Kasumi-1 (cell line): Measurements from ENCODE around the gene DGKB.

Source experiments
- DNase-seq, 2 experiments: peaks; one replicate each; lab custom pipeline; 2025; lab: John Stamatoyannopoulos, UW

The DGKB gene

DNA sequence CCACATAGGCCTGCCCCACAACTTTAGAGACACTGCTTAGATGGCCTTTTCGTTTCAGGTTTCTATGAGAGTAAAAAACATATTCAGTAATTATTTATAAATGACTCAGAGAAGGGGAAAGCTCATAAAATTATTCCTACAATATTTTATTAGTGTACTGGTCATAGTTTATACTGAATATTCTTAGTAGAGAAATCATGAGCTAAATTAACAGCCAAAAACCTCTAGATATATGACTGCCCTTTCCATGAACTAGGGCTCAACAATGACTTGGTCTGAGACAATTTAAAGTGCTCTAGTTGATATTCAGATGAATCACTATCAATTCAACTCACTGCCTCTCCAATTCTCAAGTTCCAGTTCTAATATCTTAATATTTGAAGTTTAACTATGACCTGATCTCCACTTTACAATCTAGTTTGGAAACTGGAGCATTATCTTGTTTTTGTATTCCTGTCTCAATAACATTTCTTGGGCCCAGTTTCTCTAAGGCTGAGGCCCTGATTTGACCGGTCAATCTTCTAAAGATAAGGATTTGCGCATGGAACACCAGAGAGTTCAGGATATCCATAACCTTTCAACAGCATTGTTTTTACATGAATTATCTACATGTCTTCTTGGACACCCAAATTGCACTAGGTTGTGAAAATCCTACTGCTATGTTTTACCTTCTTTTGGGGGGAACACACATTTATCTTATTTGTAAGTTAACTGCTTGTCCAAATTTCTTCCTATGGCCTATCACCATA, 141.6 kb downstream of the DGKB start:
- DNase-seq = no peak

DNA sequence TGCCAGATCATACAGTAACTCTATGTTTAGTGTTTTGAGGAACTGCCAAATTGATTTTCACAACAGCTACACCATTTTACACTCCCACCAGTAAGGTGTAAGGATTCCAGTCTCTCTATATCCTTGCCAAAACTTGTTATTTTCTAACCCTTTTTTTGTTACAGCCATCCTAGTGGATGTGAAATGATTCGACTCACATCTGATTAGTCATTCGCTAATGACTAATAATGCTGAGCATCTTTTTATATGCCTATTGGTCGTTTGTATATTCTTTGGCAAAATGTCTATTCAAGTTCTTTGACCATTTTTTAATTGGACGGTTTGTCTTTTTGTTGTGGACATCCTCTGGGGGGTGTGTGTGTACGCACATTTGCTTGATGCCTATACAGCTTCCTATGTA, 142.8 kb downstream of the DGKB start:
- no peak for DNase-seq

DNA sequence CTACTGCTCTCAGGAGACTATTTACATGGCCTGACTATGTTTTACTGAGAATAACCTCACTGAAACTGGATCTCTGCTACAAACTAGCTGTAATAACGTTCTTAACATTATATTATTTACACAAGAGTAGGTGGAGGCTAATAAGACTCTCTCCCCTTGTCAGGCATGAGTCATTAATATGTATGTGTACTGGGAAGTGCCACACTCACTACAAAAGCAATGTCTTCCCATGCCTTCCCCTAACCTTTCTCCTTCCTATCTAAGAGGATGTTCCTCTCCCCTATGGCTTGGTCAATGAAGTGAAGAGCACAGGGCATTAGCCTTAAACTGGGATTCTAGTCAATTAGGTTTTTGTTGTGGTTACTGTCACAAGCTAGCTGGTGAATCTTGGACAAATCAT, 147.9 kb downstream of the DGKB start:
- no peak for DNase-seq

DNA sequence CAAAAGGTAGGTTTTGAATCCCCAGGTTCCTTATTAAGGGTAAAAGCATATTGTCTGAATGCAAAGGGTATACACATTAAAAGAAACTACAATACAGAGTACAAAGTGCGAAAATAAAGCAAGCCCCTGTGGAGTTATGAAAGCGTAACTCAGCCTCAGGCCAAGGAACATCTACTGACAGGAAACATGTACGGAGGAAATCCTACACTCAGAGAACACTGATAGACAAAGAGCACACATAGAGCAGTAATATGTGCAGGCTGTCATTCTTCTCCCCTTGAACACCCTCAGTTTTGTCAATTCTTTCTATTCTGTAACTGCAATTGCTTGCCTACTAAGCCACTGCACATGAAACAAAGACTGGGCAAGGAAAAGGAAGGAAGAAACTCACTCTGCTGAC, 150.2 kb downstream of the DGKB start:
- DNase-seq = peak in 1 of 2 experiments; percentile 5

DNA sequence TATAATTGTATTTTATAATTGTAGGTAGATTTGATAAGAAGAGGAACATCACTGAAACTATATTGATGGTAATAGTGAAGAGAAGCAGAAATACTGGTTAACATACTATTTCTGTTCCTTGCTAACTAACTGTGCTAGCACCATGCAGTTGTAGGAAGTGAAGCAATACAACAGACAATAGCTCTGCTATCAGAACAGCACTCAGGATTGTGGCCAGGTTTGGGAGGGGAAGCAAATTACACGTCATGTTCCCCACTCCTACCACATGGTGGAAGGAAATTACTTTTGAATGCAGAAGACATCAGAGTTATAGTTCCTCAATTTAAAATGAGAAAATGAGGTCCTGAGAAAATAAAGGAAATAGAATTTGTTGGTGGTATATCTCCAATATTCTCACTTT, 151.1 kb downstream of the DGKB start:
- peak; percentile 80 to 83 for DNase-seq

DNA sequence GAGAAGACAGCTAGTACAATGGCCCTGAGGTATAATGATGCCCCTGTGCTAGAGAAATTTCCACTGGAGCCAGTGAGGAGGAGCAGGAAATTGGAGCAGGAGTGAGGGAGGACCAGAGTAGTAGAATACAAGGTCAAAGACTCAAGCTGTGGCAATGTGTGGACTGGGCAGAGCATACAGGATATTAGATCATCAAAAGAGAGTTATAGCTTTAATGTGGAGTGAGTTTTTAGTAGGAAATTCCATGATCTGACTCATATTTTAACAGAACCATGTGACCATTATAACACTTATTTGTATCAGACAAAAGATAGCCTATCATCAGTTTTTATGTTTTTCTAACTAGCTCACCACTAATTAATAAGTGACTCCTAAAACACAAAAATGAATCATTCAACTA, 154.1 kb downstream of the DGKB start:
- DNase-seq = no peak

DNA sequence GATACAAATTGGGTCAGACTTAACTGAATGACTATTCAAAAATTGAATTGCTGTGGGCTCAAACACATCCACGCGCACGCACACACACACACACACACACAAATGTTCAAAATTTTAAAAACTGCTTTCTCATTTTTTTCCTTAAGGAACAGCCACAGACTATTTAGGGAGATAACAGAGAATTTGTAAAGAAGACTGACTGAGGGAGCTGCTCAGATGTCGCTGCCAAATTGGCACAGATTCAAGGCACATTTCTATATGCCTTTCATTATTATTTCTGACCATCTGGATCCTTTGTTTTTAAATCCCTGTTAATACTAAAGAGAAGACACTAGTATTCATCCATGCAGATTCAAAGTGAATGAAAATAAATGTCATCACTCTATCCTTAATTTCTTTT, 154.8 kb downstream of the DGKB start:
- no peak for DNase-seq

DNA sequence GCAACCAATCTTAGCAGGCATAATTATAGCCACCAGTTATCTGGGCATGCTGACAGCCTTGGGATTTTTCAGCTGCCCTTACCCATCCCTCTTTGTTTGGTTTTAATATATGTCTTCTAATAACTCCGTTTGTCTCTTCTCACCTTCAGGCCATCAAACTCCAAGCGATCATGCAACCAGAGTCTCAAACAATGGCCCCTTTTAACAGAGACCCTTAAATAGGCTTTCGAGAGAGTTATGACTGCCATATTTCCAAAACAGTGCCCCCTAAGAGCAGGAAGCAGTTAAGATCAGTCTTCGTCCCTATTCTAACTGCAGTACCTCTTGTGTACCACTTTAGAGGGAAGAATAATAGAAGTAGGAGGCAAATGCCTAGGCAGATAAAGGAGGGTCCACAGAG, 157.5 kb downstream of the DGKB start:
- DNase-seq = no peak

DNA sequence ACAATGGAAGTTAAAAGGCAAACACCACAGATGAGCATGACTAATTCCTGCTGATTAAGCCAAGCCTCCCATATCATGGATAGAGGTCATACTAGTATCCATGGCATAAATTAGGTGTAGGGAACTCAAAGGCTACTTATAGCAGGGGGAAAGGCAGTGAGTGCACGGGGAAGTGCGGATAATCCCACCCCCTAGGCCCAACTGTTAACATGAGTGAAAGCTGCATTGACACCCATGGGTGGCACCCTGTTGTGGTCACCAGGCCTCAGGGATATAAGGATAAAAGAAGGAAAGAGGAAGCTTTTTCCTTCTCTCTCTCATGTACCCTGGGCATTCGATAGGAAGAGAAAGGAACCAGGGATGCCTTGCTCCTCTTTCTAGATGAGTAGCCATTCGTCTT, 161.9 kb downstream of the DGKB start:
- DNase-seq = no peak

DNA sequence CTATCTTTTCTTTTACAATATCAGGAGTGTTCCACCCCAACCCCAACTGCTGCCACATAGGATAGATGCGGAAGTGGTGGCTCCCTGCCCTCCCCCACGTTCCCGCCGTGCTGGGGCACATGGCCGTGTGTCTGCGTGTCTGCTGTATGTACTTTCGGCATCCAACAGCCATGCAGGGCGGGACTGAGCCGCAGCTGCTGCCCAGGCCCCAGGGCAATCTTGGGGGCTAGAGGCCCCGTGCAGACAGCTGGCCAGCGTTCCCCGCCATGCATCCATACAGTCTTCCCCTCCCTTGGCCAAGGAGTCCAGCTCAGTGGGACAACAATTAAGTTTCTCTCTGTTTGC, 162.7 kb downstream of the DGKB start:
- DNase-seq = no peak

DNA sequence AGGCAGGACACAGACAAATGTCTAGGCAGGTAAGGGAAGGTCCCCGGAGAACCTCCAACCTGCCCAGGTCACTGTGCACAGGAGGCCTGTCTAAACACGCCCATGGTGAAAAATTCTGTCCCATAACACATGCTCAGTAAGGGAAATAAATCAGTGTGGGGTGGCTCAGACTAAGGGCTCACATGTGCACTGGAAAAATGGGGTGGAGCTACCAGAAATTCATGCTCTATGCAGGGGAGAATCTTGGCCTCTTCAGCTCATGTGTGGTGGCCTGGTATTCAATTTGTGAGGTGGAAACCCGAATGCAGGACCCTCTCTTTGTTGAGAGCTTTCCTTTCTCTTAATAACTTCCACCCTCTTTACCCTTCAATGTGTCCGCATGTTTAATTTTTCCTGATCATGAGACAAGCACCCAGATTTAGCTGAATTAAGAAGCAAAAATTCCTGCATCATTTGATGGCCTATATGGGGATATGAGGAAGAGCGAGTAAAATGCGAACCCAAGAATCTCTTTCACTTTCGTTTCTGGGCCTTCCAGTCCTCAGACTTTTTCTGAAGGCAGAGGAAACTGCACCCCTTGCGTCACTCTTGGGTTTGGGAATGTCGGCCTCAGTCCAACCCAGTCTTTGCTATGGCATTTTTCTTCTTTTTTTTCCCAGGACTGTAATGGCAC, 163.2 kb downstream of the DGKB start:
- DNase-seq = no peak

DNA sequence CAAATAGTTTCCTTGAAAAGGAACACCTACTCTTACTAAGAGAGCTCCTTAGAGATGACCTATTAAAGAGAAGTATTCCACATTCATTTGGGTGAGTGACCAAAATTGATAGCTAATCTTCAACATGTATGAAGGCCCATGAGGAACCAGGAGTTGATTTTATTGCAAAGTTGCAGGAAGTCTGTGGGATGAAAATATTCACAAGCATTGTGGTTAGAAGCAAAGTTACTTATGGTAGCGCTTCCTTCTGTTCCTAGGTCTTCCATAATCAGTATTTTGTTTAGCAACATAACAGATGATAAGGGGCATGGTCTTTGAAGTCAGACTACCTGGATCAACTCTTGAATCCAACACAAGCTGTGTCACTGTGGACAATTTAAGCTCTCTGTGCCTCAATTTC, 164.5 kb downstream of the DGKB start:
- peak; percentile 26 to 56 for DNase-seq

DNA sequence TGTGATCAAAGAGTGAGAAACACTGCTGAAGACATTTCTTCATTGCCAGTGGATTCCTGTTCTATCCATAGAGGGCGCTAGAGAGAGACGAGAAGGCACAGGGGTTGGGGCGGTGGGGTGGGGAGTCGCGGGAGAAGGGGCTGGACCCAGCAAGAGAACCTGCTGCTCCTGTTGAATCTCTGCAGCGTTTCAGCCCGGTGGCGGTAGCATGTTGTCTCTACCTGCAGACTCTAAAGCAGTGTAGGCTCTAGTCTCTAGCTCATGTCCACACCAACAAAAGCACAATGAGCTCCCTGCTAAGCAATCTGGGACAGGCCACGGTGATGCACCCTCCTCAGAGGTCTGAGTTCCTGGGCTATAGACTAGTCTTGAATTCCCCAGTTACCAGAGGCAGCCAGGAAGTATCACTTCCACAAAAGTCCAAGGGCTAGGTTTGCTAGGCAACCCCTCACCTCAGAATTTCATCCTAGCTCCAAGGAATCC, 167.7 kb downstream of the DGKB start:
- no peak for DNase-seq

DNA sequence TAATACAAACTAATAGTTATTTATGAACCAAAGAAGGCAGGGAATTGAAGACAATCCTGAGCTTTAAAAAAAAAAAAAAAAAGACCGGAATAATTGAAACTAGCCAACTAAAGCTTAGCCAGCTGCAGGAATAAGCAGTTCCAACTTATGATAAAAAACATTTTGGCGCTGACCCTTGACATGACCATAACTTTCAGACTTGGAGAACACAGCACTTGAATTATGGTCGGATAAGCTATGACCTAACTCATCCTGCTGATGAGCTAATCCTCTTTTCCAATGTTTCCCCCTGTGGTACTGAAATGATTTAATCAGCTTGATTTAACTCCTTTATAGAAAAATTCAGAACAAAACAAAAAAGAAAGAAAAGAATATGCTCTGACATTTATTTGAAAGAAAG, 181.8 kb downstream of the DGKB start:
- DNase-seq = no peak

DNA sequence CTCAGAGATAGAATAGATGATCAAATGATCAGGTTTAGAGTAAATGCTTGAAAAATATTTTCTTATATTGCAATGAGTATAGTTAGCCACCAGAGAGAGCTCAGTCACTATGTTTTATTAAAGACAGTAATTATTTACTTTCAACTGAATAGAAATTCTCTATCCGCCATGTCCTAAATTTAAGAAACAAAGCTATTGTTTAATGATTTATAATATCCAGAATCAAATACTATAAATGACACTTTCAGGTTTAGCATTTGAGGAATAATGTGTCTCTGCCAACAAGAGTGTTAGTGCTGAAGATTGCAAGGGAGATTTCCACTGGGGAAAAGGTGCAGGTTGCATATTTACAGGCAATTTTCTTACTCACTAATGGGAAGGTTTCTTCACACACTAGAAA, 184.7 kb downstream of the DGKB start:
- DNase-seq = peak; percentile 25 to 43

DNA sequence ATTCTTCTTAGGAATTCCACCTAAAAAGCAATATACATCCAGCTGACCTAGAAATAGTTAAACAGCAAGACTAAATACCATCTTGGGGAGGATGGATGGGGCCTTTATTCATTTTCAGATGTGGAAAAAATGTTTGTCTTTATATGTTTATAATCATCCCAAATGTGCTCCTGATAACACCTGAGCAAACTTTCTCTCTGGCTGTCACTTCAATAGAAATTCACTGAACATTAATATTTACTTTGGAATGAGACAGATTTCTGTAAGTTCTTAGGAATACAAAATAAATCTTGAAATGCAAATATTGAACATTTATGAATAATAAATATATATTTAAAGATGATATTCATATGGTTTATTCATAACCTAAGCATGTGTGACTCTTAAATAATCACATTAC, 185.4 kb downstream of the DGKB start:
- DNase-seq = no peak

DNA sequence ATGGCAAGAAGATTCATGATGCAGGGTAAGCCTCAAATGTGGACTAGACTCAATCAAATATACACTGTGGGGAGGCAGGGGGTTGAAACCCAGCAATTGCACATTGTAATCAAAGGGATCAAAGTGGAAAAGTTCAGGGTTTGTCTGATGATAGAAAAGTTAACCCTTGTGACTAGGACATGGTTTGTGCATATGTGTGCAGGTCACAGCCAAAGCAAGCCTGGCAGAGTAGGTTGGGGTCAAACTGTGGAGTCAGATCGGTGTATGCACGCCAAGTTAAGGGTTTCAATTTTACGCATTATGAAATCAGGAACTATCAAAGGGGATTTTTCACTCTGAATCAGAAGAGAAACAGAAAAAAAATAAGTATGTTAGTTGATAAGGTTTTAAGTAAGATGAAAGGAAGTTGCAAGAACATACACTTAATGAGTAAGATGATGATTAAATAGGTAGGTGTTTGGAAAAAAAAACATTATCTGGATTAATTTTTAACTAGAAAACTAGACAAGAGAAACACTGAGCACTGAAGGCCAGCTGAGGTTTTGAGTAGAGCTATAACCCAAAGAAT, 188.3 kb downstream of the DGKB start:
- no peak for DNase-seq

DNA sequence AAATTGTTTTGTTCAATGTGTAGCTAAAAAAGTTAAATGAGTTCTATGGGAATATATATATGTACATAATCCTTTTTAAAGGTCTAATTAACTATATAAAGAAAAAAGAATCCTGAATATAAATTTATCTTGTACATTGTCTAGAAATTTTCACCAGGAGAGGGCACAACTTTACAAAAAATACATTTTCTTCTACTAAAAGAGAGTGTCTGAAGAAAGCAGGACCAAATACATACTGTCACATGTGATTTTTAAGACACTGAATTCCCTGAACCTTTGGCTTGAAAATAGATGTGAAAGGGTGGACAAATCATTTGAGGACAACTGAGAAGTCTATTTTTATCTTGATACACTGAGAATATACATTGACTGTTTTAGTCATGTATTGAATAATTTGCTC, 204.3 kb downstream of the DGKB start:
- peak in 1 of 2 experiments; percentile 13 for DNase-seq

DNA sequence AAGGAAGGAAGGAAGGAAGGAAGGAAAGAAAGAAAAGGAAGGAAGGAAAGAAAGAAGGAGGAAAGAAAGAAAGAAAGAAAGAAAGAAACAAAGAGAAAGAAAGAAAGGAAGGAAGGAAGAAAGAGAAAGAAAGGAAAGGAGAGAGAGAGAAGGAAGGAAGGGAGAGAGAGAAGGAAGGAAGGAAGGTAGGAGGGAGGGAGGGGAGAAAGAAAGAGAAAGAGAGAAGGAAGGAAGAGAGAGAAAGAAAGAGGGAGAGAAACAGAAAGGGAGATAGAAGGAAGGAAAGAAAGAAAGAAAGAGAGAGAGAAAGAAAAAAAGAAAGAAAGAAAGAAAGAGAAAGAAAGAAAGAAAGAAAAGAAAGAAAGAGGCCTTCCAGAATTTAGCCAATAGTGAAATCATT, 204.9 kb downstream of the DGKB start:
- no peak for DNase-seq

DNA sequence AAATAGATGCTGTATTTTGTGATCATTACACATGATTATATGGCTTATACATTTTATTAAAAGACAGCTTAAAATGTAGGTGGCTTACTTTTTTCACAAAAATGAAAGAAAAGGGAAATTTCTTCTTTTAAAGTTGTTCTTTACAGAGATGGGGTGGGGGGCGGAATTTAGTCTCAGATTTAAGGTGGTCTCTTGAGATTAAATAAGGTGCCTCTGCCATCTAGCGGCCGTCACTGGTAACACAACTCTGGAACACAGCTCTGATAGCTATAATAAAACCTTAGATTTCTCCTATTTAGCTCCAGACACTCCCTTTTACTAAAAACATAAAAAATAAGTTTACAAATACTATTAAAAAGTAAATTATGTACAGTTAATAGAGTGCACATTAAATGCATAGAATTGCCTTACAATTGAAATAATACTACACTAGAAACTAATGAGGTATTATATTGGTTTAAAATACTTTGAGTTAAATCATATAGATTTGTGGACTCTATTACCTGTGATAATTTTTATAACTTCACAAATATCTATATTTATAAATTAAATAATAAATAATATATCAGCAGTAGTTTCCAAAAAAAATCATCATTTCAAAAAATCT, 210.9 kb downstream of the DGKB start:
- DNase-seq = peak; percentile 17 to 34

DNA sequence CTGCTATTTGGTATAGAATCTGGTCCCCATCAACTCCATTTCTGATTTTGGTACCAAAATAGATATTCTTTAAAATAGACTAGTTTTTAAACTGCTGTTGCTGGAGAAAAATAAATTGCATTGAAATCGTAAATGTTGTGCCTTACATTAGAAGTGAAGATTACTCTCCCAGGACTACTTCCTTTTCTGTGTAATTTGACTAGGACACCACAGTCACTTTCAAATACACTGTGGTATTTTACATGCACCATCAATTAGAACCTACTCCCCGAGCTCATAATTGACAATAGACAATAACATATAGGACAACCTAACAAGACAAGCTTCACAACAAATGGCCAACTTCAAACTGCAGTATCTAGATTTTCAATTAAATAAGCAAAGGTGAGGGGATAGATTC, 211.5 kb downstream of the DGKB start:
- DNase-seq = no peak

DNA sequence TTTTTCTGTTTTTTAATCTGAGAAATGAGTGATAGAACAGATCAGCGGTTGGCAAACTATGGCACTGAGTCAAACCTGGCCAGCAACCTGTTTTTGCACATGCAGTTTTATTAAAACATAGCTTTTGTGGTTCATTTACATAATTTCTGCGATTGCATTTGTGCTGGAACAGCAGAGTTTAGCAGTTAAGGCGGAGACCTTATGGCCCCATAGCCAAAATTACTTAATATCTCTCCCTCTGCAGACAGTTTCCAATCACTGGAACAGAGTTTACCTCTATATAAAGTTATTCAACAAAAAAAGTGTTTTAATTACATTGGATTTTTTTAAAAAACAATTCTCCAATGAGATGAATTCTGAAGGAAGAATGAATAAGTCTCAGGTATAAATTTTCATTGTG, 212.1 kb downstream of the DGKB start:
- no peak for DNase-seq

DNA sequence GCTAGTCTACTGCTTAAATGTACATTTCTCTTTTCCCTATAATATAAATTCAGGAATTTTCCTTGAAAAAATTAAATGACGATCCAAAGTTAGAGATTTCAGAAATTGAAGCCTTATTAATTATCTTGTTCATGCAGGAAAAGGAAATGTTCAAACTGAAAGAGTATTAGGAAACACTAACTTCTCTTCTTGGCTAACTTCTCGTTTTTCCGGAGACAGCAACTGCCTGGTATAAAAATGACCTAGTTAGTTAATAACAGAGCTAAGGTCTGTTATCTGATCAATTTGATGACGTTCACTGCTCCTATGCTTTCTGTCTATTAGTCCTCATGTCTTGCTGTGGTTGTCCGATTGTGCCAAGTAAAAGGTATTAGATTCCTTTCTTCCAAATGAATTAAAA, 212.5 kb downstream of the DGKB start:
- peak; percentile 6 to 24 for DNase-seq
